ENCODE results near the gene BTBD6. TPM values are rescaled to one million over a fixed set of nuclear protein-coding genes. Genes with fewer than 3 reads are reported as not detected.
A peak's percentile ranks its signal among the peaks of the same experiment; 100 is the strongest.

Gene BTBD6
- total and polyA plus RNA-seq, 10 donors = 19.1 to 31.4 (median 25.5) TPM

- DNase-seq = no peak
- Histone ChIP-seq H3K4me1 (peaks cover 0 to 54% (median 24%) of the 10 kb centered on the region in 6 donors), H3K36me3 (peaks cover 4 to 87% (median 60%) of the 10 kb centered on the region in 6 donors), H3K27me3 (replicated peaks in 1 of 7) (no peaks in the 10 kb centered on the region), H3K27ac (no peak overlapping the region), H3K4me3 (no peak overlapping the region), H3K9me3 (no peaks in the 10 kb centered on the region)
- 92 to 100% (median 96%) methylated on average over 4 to 11 of the region's 11 CpGs for WGBS, 5 donors
- no peak for TF ChIP-seq POLR2AphosphoS5 (IDR thresholded peaks at IDR 0.05)
- TF ChIP-seq, protein P1, sequence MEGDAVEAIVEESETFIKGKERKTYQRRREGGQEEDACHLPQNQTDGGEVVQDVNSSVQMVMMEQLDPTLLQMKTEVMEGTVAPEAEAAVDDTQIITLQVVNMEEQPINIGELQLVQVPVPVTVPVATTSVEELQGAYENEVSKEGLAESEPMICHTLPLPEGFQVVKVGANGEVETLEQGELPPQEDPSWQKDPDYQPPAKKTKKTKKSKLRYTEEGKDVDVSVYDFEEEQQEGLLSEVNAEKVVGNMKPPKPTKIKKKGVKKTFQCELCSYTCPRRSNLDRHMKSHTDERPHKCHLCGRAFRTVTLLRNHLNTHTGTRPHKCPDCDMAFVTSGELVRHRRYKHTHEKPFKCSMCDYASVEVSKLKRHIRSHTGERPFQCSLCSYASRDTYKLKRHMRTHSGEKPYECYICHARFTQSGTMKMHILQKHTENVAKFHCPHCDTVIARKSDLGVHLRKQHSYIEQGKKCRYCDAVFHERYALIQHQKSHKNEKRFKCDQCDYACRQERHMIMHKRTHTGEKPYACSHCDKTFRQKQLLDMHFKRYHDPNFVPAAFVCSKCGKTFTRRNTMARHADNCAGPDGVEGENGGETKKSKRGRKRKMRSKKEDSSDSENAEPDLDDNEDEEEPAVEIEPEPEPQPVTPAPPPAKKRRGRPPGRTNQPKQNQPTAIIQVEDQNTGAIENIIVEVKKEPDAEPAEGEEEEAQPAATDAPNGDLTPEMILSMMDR (IDR thresholded peaks at IDR 0.05 in 8 of 11, conservative IDR thresholded peaks at IDR 0.05 in 3 of 11) = no peak
- no peak for TF ChIP-seq POLR2A (IDR thresholded peaks at IDR 0.05)
- intact Hi-C loops (cut with DNase I; ENCODE audit: low total_unique reads) = no loop called here
These were observed 30.6 kb upstream of the BTBD6 start for GRCh38 chr14:105217774-105218173.

DNA sequence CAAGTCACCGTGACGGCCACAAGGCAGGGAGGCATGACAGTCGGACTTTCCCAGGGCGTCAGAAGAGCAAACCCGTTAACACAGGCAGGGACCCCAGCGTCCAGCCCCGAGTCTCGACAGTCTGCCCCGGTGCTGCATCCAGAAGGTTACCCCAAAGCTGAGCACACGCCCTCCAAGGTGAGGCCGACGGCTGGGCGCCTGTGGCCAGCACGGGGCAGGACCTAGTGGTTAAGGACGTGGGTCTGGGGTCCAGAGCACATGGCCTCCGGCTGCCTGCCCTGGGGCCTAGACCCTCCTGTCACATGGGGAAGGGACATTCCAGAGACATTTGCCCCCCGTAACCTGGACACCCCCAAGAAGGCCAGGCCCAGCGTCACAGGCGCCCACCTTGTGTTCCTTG lies 29.7 kb upstream of the BTBD6 start:
- peaks cover 4 to 87% (median 59%) of the 10 kb centered on the region in 6 donors for H3K36me3 ChIP-seq
- DNase-seq = no peak
- peak overlapping the region in 4 of 8 donors; percentile 14 to 50 (median 34) for H3K27ac ChIP-seq
- TF ChIP-seq, protein P1 (IDR thresholded peaks at IDR 0.05 in 8 of 11, conservative IDR thresholded peaks at IDR 0.05 in 3 of 11) = no peak
- TF ChIP-seq POLR2A (IDR thresholded peaks at IDR 0.05) (no peak), POLR2AphosphoS5 (IDR thresholded peaks at IDR 0.05) (no peak)
- intact Hi-C loops (cut with DNase I; ENCODE audit: low total_unique reads) = no loop called here
- WGBS, 5 donors = 86 to 95% (median 94%) methylated on average over 9 to 19 of the region's 19 CpGs
- H3K4me1 ChIP-seq = peaks cover 0 to 46% (median 17%) of the 10 kb centered on the region in 6 donors
- no peak overlapping the region for H3K4me3 ChIP-seq
- no peaks in the 10 kb centered on the region for H3K27me3 ChIP-seq (replicated peaks in 1 of 7)
- no peaks in the 10 kb centered on the region for H3K9me3 ChIP-seq

GRCh38 chr14:105219043-105219612 lies 29.2 kb upstream of the BTBD6 start:
- peak overlapping the region in 5 of 8 donors; percentile 14 to 53 (median 47) for H3K27ac ChIP-seq
- H3K9me3 ChIP-seq = no peaks in the 10 kb centered on the region
- peaks cover 4 to 87% (median 59%) of the 10 kb centered on the region in 6 donors for H3K36me3 ChIP-seq
- WGBS, 5 donors = 73 to 91% (median 85%) methylated on average over 29 of the region's 29 CpGs
- TF ChIP-seq POLR2A (IDR thresholded peaks at IDR 0.05) = no peak
- TF ChIP-seq POLR2AphosphoS5 (IDR thresholded peaks at IDR 0.05) = peak; percentile 61 to 74 (median 72)
- no peak for DNase-seq
- H3K27me3 ChIP-seq (replicated peaks in 1 of 7) = no peaks in the 10 kb centered on the region
- no peak overlapping the region for H3K4me3 ChIP-seq
- H3K4me1 ChIP-seq = peaks cover 0 to 41% (median 12%) of the 10 kb centered on the region in 6 donors
- intact Hi-C loops (cut with DNase I; ENCODE audit: low total_unique reads) = no loop called here

DNA sequence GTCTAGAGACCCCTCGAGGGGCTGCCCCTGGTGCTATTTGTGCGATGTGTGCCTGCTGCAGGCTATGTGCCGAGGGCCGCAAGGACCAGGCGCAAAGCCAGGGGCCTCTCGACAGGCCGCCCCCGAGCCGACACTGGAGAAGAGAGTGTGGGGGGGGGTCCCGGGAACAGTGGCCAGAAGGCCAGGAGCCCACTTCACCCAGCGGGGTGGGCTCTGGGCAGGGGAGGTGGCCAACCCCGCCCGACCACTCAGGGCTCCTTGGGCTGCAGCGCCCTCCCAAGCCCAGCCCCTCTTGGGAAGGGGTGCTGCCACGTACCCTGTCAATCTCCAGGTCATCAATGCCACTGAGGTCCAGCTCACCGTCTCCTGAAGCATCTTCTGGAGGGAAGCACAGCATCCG lies 28.6 kb upstream of the BTBD6 start:
- no peaks in the 10 kb centered on the region for H3K27me3 ChIP-seq (replicated peaks in 1 of 7)
- WGBS, 5 donors = 91 to 96% (median 96%) methylated on average over 3 to 17 of the region's 17 CpGs

More for the DNA sequence above, 28.6 kb upstream of the BTBD6 start:
- no peak for DNase-seq
- Histone ChIP-seq H3K9me3 (no peaks in the 10 kb centered on the region), H3K36me3 (peaks cover 4 to 88% (median 64%) of the 10 kb centered on the region in 6 donors), H3K4me3 (no peak overlapping the region), H3K4me1 (peaks cover 0 to 39% (median 10%) of the 10 kb centered on the region in 6 donors), H3K27ac (peak overlapping the region in 3 of 8 donors; percentile 32 to 50 (median 47))
- no peak for TF ChIP-seq POLR2AphosphoS5 (IDR thresholded peaks at IDR 0.05)
- TF ChIP-seq, protein P1 (IDR thresholded peaks at IDR 0.05 in 8 of 11, conservative IDR thresholded peaks at IDR 0.05 in 3 of 11) = no peak
- TF ChIP-seq POLR2A (IDR thresholded peaks at IDR 0.05) = no peak
- intact Hi-C loops (cut with DNase I; ENCODE audit: low total_unique reads) = no loop called here
